COR-L47 (cell line): ENCODE measurements around the gene PADI3.

ENCODE experiments used
- DNase-seq: peaks from one replicate; lab custom pipeline; 2025; lab: John Stamatoyannopoulos, UW

PADI3 gene

GRCh38 chr1:17272646-17273045 is 23.7 kb downstream of the PADI3 start:
- DNase-seq: no peak

- DNase-seq: no peak
These were observed 24.2 kb downstream of the PADI3 start for GRCh38 chr1:17273096-17273495.

GRCh38 chr1:17274186-17275170 is 25.6 kb downstream of the PADI3 start:
- peak; percentile 13 for DNase-seq

- DNase-seq: peak; percentile 10
These were observed 27.7 kb downstream of the PADI3 start for GRCh38 chr1:17276568-17276967.

GRCh38 chr1:17277511-17278159 is 28.7 kb downstream of the PADI3 start:
- no peak for DNase-seq

GRCh38 chr1:17278996-17279830 is 30.3 kb downstream of the PADI3 start:
- DNase-seq: no peak

GRCh38 chr1:17280436-17280835 is 31.5 kb downstream of the PADI3 start:
- no peak for DNase-seq

- DNase-seq: no peak
These were observed 32.0 kb downstream of the PADI3 start for GRCh38 chr1:17280894-17281293.

- no peak for DNase-seq
These were observed 32.9 kb downstream of the PADI3 start for GRCh38 chr1:17281775-17282181.

- no peak for DNase-seq
These were observed 33.9 kb downstream of the PADI3 start for GRCh38 chr1:17282836-17283235.

GRCh38 chr1:17286646-17287045 is 37.7 kb downstream of the PADI3 start:
- DNase-seq: no peak

- DNase-seq: no peak
These were observed 38.4 kb downstream of the PADI3 start for GRCh38 chr1:17287130-17287776.

- no peak for DNase-seq
These were observed 40.8 kb downstream of the PADI3 start for GRCh38 chr1:17289721-17290120.

- DNase-seq: no peak
These were observed 41.7 kb downstream of the PADI3 start for GRCh38 chr1:17290553-17290952.

- no peak for DNase-seq
These were observed 43.6 kb downstream of the PADI3 start for GRCh38 chr1:17292299-17293160.

GRCh38 chr1:17293681-17294425 is 45.0 kb downstream of the PADI3 start:
- peak; percentile 9 for DNase-seq

GRCh38 chr1:17295292-17295691 is 46.4 kb downstream of the PADI3 start:
- DNase-seq: peak; percentile 42

- DNase-seq: no peak
These were observed 47.2 kb downstream of the PADI3 start for GRCh38 chr1:17296086-17296485.

- no peak for DNase-seq
These were observed 49.1 kb downstream of the PADI3 start for GRCh38 chr1:17297991-17298390.

- DNase-seq: no peak
These were observed 52.9 kb downstream of the PADI3 start for GRCh38 chr1:17301767-17302166.
